Urothelium cell line (cell line): Measurements from ENCODE around the gene ULK4.

Source experiments
- DNase-seq: peaks from one replicate; pipeline ENCODE4 v3.0.0; 2011; ENCODE audit warnings: low spot score, mixed read lengths
- FAIRE-seq: peaks from 2 replicates; lab custom pipeline; 2011; peaks lifted over from hg19 to GRCh38; lab: Jason Lieb, UNC

The ULK4 gene

DNA sequence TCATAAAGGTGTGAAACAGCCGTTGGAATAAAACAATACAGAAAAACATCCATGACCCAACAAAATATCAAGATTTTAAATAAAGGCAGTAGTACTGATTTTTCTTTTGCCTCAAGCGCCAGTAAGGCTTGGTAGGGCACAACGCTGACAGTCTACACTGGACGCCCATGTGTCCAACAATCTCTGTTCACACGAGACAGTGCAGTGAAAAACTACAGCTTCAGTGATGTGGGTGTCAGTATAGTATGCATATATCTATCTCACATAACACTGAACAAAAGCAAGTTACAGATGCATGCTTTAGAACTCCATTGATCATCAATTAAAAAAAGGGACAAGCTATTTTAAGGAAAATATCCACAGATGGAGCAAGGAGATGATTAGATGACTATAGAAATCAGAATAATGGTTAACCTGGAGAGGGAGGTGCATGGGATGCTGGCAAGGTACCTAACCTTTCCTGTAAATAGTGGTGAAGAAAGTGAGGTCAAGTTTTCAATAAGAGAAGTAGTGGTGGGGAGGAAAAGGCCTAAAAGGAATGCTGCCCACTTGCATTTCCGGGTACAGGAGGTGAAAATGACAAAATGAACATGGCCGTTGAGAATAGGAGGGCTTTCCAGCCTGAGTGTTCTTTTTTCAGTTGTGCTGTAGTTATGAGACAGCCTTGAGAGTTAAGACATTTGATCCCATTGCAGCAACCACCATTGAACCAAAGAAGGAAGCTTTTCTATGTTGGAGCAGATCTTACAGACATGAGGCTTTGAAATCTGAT, 719.9 kb downstream of the ULK4 start:
- FAIRE-seq (no peak), DNase-seq (no peak)

DNA sequence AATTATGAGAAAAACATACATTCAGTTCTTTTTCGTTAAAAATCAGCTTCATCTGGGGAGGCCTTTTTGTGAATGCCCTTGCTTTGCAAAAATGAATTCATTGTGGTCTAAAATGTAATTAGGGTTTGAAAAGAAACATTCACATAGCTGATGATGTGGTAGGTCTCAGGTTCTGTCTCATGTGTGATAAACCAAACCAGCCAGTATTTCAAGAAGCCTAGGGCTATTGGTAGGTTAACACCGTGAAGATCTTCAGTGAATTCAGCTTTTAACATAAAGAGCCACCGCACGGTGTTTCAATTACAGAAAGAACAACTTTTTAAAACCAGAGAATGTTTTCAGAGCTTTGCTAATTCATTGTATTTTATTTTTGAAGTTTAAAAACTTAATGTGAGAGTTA, 720.7 kb downstream of the ULK4 start:
- no peak for FAIRE-seq
- no peak for DNase-seq

DNA sequence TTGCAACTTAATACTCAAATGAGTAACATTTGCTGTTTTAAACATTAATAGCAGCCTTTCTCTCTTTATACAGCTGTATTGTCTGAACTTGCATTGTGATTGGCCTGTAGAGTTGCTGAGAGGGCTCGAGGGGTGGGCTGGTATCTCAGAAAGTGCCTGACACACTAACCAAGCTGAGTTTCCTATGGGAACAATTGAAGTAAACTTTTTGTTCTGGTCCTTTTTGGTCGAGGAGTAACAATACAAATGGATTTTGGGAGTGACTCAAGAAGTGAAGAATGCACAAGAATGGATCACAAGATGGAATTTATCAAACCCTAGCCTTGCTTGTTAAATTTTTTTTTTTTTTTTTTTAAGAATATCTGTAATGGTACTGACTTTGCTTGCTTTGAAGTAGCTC, 722.3 kb downstream of the ULK4 start:
- no peak for FAIRE-seq

DNA sequence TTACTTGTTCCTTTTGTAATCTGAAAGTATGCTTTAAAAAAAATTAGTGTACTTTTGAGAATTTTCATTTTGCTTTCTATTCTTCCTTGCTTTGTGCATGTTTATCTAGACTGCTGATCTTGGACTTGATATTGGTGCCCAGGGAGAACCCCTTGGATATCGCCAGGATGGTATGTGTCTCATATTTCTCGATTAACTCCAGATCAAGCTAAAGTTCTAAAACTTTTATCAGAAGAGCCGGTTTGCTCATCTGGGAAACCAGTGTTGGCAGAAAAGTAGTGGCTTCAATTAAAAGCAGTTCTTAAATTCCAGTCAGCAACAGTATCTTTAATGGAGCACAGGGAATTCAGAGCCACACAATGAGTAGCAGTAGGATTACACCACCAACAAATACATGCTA, 724.0 kb downstream of the ULK4 start:
- no peak for FAIRE-seq
- DNase-seq, result no peak

More for the DNA sequence above, 722.3 kb downstream of the ULK4 start:
- no peak for DNase-seq

DNA sequence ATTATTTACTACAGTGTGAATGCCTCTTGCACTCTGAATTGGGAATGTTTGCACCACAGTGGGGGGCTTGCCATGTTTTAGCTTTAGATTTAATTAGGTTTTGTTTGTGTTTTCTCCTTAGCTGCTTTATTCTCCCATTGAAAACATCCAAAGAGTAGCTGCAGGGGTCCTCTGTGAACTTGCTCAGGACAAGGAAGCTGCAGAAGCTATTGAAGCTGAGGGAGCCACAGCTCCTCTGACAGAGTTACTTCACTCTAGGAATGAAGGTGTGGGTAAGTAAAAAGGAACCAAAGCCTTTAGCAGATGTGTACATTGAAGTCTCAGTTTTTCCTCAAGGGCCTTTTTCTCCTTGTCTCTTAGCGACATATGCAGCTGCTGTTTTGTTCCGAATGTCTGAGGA, 725.7 kb downstream of the ULK4 start:
- DNase-seq (no peak), FAIRE-seq (no peak)

DNA sequence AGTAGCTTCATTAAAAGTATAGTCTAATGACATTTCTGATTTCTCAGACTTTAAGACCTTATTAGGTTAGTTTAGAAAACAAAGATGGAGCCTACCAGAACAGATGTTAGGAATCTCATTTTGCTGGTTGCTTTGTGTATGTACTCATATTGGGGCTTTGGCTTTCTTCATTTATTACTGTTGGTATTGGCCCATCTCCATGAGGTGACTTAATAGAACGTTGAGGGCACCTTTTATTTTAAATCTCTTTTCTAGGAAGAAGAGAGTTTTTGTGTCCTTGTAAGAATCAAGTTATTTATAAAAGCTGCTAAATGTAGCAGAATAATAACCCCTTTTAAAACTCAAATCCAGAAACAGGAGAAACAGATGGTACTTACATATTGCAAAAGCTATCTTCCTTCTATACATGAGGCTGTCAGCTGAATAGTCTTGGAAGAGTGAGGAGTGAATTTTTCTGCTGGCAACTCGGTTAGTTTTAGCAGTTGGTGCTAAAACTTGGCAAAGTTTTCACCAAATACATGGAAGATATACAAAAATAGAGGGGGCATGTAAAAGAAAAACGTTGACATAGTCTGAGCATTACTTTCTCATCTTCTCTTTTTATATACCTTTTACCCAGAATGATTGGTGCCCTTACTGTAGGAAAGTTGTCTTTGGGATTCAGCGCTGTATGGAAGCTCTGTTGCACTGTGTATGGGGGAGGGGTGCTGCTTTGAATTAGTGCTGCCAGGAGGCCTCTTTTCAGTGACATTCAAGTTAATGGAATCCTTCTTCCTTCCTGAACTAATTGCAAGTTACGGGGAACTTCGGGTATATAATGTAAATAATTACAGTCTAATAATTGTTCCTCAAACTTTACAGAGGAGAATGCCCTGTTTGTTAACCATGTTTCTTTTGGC, 726.8 kb downstream of the ULK4 start:
- no peak for FAIRE-seq

DNA sequence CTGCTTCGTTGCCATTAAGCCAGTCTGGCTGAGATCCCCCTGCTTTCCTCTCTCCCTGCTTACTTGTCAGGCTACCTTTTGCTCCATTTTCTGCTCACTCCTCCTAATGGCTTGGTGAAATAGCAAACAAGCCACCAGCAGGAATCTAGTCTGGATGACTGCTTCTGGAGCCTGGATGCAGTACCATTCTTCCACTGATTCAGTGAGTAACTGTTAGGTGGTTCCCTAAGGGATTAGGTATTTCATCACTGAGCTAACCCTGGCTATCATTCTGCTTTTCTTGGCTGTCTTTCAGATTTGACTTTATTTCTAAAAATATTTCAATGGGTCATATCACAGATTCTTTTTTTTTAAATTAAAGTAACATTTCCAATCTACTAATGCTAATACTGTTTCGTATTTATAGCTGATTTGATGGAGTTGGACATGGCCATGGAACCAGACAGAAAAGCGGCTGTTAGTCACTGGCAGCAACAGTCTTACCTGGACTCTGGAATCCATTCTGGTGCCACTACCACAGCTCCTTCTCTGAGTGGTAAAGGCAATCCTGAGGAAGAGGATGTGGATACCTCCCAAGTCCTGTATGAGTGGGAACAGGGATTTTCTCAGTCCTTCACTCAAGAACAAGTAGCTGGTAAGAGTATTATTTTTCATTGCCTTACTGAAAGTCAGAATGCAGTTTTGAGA, 737.6 kb downstream of the ULK4 start:
- DNase-seq (no peak), FAIRE-seq (no peak)

More for the DNA sequence above, 726.8 kb downstream of the ULK4 start:
- no peak for DNase-seq

DNA sequence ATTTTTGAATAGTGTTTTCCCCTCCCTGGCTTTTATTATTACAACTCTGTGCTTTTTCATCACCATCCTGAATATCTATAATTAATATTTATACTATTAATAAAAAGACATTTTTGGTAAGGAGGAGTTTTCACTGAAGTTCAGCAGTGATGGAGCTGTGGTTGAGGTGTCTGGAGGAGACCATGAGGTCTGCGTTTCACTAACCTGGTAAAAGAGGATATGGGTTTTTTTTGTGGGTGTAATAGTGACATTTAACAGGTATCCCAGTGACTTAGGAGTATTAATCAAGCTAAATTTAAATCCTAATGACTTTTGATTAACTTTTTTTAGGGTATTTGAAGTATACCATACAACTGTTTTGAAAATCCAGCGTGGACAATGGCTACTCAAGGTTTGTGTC, 738.2 kb downstream of the ULK4 start:
- FAIRE-seq, result no peak
- no peak for DNase-seq

DNA sequence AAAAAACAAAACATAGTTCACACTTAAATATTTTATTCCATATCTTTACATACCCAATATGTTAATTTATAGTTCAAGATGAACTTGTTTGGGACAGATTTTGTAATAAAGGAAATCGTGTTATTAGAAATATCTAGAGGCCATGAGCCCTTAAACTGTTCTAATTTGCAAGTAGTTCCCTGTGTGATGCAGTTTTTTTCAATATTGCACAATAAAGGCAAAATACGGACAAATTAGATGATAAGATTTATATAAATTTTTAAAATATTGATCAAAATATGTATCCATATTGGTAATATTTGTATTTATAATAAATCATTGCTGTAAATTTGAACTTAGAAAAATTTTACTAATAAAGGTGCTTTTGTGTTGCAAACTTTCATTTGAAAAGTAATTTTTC, 738.8 kb downstream of the ULK4 start:
- no peak for DNase-seq

DNA sequence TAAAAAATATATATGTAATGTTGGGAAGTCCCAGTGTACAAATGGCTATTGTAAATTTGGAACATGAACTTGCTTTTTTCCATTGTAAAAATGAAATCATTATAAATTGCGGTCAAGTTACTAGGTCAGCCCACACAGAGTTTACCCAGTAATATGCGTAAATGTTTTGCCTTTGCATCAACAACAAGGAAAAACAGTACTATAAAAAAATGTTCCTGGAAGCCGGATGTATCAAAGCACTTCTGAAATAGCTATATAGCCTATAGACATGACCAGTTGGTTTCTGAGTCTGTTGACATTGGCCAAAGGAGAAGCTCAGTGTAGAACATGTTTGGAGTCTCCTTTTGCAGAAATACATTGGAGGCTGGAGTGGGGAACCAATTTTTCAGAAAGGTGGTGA, 739.4 kb downstream of the ULK4 start:
- DNase-seq (no peak), FAIRE-seq (no peak)

More for the DNA sequence above, 738.8 kb downstream of the ULK4 start:
- no peak for FAIRE-seq

DNA sequence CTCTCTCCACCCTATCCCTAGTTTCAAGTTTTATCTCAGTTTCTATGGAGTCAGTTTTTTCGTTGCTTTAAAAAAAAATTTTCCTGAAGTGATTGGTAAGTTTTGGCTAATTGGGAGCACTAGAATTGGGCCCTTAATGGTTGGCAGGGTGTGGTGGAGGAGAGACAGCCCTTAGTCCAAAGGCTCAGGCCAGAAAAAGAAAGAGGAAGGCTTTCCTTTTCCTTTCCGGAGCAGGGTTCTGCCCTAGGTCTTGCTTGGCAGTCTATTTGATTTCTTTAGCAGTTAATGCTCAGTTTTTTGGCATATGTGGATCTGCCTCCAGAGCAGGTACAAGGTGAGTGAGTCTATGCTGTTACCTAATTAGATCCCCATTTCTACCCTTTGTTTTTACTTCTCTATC, 739.9 kb downstream of the ULK4 start:
- no peak for FAIRE-seq
- DNase-seq, result no peak

DNA sequence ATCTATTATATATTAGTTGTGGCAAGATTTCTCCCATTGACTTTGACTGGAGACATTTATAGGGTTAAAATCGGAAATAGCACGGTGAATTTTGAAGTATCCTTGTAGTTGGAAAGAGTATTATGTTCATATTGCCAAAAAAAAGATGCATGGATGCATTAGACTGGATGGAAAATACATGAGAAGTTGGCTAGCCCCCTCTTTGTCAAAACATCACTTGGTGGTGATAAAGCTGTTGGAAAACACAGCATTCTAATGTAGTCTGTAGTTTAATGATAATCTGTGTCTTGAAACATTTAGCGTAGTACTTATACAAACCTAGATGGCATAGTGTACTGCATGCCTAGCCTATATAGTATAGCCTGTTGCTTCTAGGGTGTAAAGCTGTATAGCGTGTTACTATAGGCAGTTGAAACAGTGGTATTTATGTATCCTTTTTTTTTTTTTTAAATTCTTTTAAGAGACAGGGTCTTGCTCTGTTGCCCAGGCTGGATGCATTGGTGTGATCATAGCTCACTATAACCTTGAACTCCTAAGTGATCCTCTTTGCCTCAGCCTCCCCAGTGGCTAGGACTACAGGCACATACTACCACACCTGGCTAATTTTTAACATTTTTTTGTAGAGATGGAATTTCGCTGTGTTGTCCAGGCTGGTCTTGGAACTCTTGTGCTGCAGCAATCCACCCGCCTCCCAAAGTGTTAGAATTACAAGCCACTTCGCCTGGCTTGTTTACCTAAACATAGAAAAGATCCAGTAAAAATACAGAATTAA, 740.8 kb downstream of the ULK4 start:
- no peak for FAIRE-seq
- no peak for DNase-seq

DNA sequence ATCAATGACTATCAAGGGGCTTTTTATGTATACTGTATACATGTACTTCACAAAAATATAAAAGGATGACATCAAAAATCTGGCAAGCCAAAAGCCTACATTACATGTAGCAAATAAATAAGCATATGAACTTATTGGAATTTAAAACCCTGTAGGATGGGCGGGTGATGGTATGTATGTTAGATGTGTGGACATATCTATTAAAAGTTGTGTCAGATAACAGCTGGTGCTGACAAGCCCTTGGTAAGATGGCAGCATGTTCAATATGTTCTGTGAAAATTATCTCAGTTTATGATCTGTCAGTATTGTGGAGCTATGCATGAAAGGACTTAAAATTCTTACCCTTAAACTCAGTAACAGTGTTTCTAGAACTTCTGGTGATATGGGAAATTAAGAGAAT, 742.5 kb downstream of the ULK4 start:
- DNase-seq (no peak), FAIRE-seq (no peak)

DNA sequence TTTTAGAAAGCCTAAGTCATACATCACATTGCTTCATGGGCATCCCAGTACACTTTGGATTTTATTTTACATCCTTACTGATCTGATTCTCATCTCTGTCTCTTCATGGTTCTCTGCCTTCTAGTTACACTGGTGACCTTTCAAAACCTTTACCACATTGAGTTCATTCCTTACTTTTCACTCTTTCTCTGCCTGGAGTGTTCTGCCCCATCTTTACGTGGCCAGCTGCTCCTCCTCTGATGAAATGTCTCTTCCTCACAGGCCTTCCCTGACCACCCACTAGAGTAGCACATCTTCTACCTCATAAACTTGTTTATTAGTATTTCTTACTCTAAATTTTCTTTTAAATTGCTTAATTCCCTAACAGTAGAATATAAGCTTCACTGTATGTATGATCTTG, 744.9 kb downstream of the ULK4 start:
- DNase-seq (no peak), FAIRE-seq (no peak)

DNA sequence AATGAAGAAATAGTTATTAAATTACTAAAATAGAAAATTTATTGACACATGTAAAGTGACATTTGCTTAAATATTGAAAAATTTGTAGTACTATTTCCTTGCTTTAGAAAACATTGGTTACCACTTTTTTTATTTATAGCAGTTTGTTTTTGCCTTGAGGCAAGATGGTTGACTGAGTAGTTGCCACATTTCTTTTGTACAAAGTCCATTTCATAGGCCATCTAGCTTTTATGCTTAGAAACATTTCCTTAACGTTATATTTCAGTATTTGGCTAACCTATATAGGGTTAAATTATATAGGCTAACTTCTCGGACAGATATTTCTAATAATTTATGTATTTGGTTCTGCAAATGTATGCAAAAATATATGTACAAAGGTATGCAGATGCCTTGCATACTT, 745.5 kb downstream of the ULK4 start:
- FAIRE-seq (no peak), DNase-seq (no peak)

DNA sequence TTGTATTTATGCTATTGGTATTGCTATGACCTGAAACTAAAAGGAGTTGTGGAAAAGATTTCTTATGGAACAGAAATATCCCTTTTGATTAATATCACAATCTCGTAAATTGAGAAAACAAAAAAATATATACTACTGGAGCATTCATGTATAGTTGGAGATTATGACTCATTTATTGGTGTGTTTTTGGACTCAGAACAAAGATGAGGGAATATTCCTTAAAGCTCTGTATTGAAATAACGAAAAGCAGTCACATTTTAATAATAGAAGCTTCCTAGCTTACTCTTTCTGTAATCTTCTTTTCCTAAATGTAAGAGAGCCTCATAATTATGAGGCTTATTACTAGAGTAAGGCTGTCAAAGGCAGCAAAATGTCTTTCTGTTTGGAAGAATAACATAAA, 748.3 kb downstream of the ULK4 start:
- FAIRE-seq, result no peak
- no peak for DNase-seq

DNA sequence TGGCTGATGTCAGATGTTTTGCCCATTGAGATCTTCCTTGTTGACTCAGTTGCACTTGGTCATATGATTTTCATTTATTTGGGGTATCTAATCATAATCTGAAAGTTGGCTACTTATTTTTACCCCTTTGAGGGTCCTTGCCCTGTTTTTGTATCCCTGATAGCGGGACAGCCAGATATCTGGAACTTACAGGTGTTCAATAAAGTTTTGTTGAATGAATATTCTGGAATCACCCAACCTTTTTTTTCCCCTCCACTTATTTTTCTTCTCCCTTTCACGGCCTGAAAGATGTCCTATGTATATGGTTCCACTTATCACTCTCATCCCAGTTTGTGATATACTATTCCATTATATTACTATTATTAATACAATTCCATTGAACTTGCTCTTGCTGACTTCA, 749.8 kb downstream of the ULK4 start:
- FAIRE-seq (no peak), DNase-seq (no peak)

DNA sequence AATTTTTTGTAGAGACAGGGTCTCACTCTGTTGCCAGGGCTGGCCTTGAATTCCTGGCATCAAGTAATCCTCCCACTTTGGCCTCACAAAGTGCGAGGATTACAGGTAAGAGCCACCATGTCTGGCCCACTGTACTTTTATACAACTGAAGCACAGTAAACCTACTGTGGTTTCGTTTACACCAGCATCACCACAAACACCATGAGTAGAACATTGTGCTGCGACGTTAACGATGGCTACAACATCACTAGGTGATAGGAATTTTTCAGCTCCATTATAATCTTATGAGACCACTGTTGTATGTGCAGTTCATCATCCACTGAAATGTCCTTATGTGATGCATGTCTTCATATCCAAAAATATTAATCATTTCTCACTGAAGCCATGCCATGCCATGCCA, 750.9 kb downstream of the ULK4 start:
- FAIRE-seq, result no peak

DNA sequence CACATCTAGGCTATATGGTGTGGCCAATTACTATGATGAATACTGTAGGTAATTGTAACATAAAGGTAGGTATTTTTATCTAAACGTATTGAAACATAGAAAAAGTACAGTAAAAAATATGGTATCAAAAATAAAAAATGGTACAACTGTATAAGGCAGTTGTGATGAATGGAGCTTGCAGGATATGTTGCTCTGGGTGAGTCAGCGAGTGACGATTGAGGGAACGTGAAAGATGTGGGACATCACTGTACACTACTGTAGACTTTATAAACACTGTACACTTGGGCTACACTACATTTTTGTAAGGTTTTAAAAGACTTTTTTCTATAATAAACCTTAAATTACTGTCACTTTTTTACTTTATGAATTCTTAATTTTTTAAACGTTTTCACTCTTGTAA, 752.3 kb downstream of the ULK4 start:
- DNase-seq, result no peak
- FAIRE-seq, result no peak

More for the DNA sequence above, 750.9 kb downstream of the ULK4 start:
- DNase-seq, result no peak

DNA sequence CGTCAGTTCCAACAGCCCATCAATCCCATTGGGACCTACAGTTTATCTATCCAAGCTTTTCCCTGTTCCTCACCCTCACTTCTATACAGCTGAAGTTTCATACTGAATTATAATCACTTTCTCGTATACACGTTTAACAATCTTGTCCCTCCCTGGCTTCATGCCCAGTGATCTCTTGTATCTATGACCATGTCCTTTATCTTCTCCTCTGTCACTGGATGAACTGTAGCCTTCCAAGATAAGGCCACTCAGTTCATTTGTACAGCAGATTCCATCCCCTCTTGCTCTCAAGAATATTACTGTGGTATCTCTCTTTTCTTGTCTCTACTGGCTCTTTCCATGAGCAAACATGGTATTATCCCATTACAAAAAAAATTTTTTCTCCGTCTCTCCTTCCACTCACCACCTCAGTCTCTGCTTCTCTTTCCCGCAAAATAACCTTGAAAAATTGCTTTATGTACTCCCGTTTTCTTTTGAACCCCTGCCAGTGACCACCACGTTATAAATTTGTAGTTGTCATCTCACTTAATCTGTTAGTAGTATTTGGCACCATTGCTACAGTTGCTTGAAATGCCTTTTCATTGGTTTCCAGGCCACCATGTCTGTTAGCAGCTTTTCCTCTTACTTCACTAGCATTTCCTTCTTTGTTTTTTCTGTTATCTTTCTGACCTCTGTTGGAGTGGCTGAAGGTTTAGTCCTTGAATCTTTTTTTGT, 753.2 kb downstream of the ULK4 start:
- DNase-seq (no peak), FAIRE-seq (no peak)
